Epithelial cell of esophagus (primary cell): ENCODE data around the gene POLE3.
"Not testable (repeated sequence)": the region's sequence is repeated elsewhere in the genome, so short reads cannot be mapped to it uniquely, and the experiment has no call there.

Experiments used
- DNase-seq: peaks from one replicate; pipeline ENCODE4 v3.0.0; 2010; ENCODE audit warnings: low read depth
- H3K4me3 ChIP-seq: 2 replicates; pipeline ENCODE4 v1.5.1; 2011; ENCODE audit warnings: mild to moderate bottlenecking, low read length, control low read depth
- CTCF ChIP-seq: IDR thresholded peaks from 2 replicates; pipeline ENCODE4 v1.5.1; 2011; ENCODE audit warnings: low read depth, mild to moderate bottlenecking, low read length, control low read depth, inconsistent platforms; ENCODE audit not compliant: insufficient read depth; ENCODE audit errors: missing control alignments

The POLE3 gene

GRCh38 chr9:113406873-113407511, 3.5 kb downstream of the POLE3 start:
- peak; percentile 92 for TF ChIP-seq CTCF
- DNase-seq: peak; percentile 79
- H3K4me3 ChIP-seq: not testable (repeated sequence)

DNA sequence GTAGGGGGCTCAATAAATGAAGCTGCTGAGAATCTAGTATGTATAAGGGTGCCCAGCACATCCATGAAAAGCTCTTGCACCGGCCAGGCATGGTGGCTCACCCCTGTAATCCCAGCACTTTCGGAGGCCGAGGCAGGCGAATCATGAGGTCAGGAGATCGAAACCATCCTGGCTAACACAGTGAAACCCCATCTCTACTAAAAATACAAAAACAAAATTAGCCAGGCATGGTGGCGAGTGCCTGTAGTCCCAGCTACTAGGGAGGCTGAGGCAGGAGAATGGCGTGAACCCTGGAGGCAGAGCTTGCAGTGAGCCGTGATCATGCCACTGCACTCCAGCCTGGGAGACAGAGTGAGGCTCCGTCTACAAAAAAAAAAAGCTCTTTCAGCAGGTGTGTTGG, 4.1 kb downstream of the POLE3 start:
- DNase-seq, H3K4me3 ChIP-seq: not testable (repeated sequence)

DNA sequence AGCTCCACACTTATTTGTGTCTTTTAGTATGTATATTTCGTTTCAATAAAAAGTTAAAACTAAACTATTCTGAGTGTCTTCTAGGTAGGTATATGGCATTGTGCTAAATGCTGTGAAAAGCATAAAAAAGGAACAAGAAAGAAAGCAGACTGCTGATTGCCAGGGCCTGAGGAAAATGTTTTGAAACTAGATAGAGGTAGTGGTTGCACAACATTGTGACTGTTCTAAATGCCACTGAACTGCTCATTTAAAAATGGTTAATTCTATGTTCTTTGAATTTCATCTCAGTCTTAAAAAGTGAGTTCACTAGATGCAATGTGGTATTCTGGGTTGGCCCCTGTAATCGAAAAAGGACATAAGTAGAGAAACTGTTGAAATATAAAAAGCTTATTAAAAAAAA, 6.8 kb downstream of the POLE3 start:
- DNase-seq: no peak
- H3K4me3 ChIP-seq: no peak overlapping the region
- TF ChIP-seq CTCF: no peak

DNA sequence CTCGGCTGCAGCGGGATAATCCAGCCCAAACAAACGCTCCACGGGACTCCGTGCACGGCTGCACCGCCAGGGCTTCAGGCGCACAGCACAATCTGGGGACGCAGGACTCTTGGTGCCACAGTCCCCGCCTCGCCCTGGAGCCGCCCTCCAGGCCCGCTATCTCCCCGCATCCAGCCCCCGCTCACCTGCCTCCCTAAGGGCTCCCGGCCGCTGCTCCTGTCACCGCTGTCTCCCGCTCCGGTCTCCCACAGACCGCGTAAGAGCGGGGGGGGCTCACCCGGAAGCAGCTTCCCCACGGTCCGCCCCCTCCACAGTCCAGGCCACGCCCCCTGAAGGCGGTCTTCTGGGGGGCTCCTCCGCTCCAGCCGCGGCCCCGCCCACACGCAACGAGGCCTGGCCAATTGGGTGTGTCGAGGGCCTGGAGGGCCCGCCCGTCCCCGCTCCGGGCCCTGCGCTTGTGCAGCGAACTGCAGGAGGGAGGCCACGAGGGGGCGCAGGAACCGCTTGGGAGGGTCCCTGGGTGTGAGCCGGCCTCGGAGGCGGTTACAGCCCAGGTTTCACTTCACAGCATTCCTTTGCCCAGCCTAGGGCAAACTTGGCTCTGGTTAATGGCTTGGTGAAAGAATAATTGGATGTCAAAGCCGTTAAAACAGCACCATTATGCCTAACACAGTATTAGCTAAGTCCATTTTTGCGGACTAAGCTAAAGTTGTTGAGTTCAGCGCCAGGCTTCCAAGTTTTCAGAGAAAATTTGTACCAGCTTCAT, 9.3 kb downstream of the POLE3 start, which contains the start of gene ALAD:
Gene ALAD, minus strand, starts transcription at position 258 of the 766 bp plus-strand sequence. CDS start 7,725 bp downstream, outside the sequence.
- peak; percentile 82 for TF ChIP-seq CTCF
- peak; percentile 99 for DNase-seq
- H3K4me3 ChIP-seq: peak within 1 kb of the TSS; percentile 78

- TF ChIP-seq CTCF: no peak
- DNase-seq: no peak
- no peak overlapping the region for H3K4me3 ChIP-seq
Measured at GRCh38 chr9:113399646-113400200, 10.8 kb downstream of the POLE3 start.

- no peak overlapping the region for H3K4me3 ChIP-seq
- no peak for TF ChIP-seq CTCF
- no peak for DNase-seq
Measured at GRCh38 chr9:113398796-113399195, 11.7 kb downstream of the POLE3 start.

- no peak for DNase-seq
- TF ChIP-seq CTCF: no peak
- no peak overlapping the region for H3K4me3 ChIP-seq
Measured at GRCh38 chr9:113397203-113397631, 13.3 kb downstream of the POLE3 start.
